ENCODE results near the gene OOEP.

DNA sequence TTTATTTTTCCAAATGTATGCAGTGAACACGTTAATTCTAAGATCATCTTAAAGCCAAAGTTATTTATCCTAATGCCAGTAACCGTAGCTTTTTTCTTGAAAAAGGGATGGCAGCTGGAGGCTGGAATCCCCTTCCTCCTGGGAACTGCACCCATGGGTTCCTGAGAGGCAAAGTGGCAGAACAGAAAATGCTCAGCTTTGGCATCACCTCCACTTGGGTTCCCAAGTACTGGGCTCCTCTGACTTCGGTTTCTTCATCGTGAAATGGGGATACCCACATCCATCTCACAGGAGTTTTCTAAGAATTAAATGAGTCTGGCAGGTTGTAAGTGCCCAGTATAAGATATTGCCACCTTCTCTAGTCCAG lies 18.7 kb upstream of the OOEP start:
- TF ChIP-seq, protein P1, sequence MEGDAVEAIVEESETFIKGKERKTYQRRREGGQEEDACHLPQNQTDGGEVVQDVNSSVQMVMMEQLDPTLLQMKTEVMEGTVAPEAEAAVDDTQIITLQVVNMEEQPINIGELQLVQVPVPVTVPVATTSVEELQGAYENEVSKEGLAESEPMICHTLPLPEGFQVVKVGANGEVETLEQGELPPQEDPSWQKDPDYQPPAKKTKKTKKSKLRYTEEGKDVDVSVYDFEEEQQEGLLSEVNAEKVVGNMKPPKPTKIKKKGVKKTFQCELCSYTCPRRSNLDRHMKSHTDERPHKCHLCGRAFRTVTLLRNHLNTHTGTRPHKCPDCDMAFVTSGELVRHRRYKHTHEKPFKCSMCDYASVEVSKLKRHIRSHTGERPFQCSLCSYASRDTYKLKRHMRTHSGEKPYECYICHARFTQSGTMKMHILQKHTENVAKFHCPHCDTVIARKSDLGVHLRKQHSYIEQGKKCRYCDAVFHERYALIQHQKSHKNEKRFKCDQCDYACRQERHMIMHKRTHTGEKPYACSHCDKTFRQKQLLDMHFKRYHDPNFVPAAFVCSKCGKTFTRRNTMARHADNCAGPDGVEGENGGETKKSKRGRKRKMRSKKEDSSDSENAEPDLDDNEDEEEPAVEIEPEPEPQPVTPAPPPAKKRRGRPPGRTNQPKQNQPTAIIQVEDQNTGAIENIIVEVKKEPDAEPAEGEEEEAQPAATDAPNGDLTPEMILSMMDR (IDR thresholded peaks at IDR 0.05; ENCODE audit: low read depth, low read length, missing input control): no peak
- TF ChIP-seq, protein P2, sequence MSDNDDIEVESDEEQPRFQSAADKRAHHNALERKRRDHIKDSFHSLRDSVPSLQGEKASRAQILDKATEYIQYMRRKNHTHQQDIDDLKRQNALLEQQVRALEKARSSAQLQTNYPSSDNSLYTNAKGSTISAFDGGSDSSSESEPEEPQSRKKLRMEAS (IDR thresholded peaks at IDR 0.05): no peak

Data from liver (tissue), 2 donors.